ENCODE measurements around the gene HTR3B.

Gene HTR3B

GRCh38 chr11:113982306-113982705 is 77.7 kb downstream of the HTR3B start:
- H3K4me3 ChIP-seq (ENCODE audit: control insufficient read depth, low read depth, low read length): no peak overlapping the region
- no peak for TF ChIP-seq CTCF (conservative IDR thresholded peaks at IDR 0.05; ENCODE audit: control insufficient read depth, insufficient read depth, low read depth, low read length)
- DNase-seq (ENCODE audit: low read depth): no peak

GRCh38 chr11:113984781-113985180 is 80.2 kb downstream of the HTR3B start:
- no peak for TF ChIP-seq CTCF (conservative IDR thresholded peaks at IDR 0.05; ENCODE audit: control insufficient read depth, insufficient read depth, low read depth, low read length)
- DNase-seq (ENCODE audit: low read depth): no peak
- no peak overlapping the region for H3K4me3 ChIP-seq (ENCODE audit: control insufficient read depth, low read depth, low read length)

- DNase-seq (ENCODE audit: low read depth): no peak
- H3K4me3 ChIP-seq (ENCODE audit: control insufficient read depth, low read depth, low read length): no peak overlapping the region
- no peak for TF ChIP-seq CTCF (conservative IDR thresholded peaks at IDR 0.05; ENCODE audit: control insufficient read depth, insufficient read depth, low read depth, low read length)
Measured at GRCh38 chr11:113985906-113986305, 81.3 kb downstream of the HTR3B start.

- no peak for DNase-seq (ENCODE audit: low read depth)
- no peak overlapping the region for H3K4me3 ChIP-seq (ENCODE audit: control insufficient read depth, low read depth, low read length)
- TF ChIP-seq CTCF (conservative IDR thresholded peaks at IDR 0.05; ENCODE audit: control insufficient read depth, insufficient read depth, low read depth, low read length): no peak
Measured at GRCh38 chr11:113986351-113987140, 82.0 kb downstream of the HTR3B start.

- no peak overlapping the region for H3K4me3 ChIP-seq (ENCODE audit: control insufficient read depth, low read depth, low read length)
- no peak for TF ChIP-seq CTCF (conservative IDR thresholded peaks at IDR 0.05; ENCODE audit: control insufficient read depth, insufficient read depth, low read depth, low read length)
- no peak for DNase-seq (ENCODE audit: low read depth)
Measured at GRCh38 chr11:113989381-113989780, 84.8 kb downstream of the HTR3B start.

GRCh38 chr11:113989916-113990315 is 85.3 kb downstream of the HTR3B start:
- H3K4me3 ChIP-seq (ENCODE audit: control insufficient read depth, low read depth, low read length): no peak overlapping the region
- DNase-seq (ENCODE audit: low read depth): no peak
- TF ChIP-seq CTCF (conservative IDR thresholded peaks at IDR 0.05; ENCODE audit: control insufficient read depth, insufficient read depth, low read depth, low read length): no peak
